B cell (primary cell): Measurements from ENCODE around the gene OLFM2. TPM values are rescaled to one million over a fixed set of nuclear protein-coding genes. Genes with fewer than 3 reads are reported as not detected.

Source experiments
- ATAC-seq: fragments of 200-7000 bp; cut with Tn5 transposase; one replicate; pipeline ENCODE4 v1.10.0; 2021; ENCODE audit warnings: low read depth, mild to moderate bottlenecking, moderate number of reproducible peaks, moderate library complexity
- CTCF ChIA-PET: fragments of 350-600 bp; sonication (Branson Sonifier 250); formaldehyde crosslinking; loops from one replicate; lab custom pipeline; 2021; ENCODE audit warnings: antibody characterized with exemption, inconsistent platforms; lab: Charles Lee
- POLR2A ChIA-PET: fragments of 350-600 bp; sonication (Branson Sonifier 250); formaldehyde crosslinking; loops from one replicate; lab custom pipeline; 2021; ENCODE audit warnings: antibody characterized with exemption; lab: Charles Lee
- DNase-seq: peaks from one replicate; pipeline ENCODE4 v3.0.0; 2013
- H2AFZ ChIP-seq: 2 replicates; pipeline ENCODE4 v1.6.1; 2012; ENCODE audit warnings: mild to moderate bottlenecking, low read depth, low read length; ENCODE audit not compliant: insufficient read depth, poor library complexity, severe bottlenecking
- H3K27ac ChIP-seq, 2 donors: 1 replicate in 1 of 2; 2 replicates in 1 of 2; pipeline ENCODE4 v1.5.1; 2012 to 2013; ENCODE audit warnings: low read length in 2 of 2, mild to moderate bottlenecking in 2 of 2, moderate library complexity in 1 of 2
- H3K27me3 ChIP-seq, 4 experiments: fragments of 200-600 bp in 1 of 4; sonication (generic) in 1 of 4; replicated peaks in 1 of 4; 1 replicate in 2 of 4; 2 replicates in 2 of 4; pipeline versions ENCODE4 v1.6.1 to v1.7.0; 2013 to 2016; ENCODE audit warnings: low read length in 3 of 4, mild to moderate bottlenecking in 2 of 4, mixed read lengths in 1 of 4, moderate library complexity in 1 of 4; ENCODE audit not compliant: insufficient read depth in 4 of 4, control insufficient read depth in 3 of 4; ENCODE audit errors: control extremely low read depth in 1 of 4
- H3K36me3 ChIP-seq, 2 experiments: replicated peaks in 1 of 2; 1 replicate in 1 of 2; 2 replicates in 1 of 2; pipeline versions ENCODE4 v1.6.1 to v1.7.1; 2013; ENCODE audit warnings: low read length in 1 of 2; ENCODE audit not compliant: insufficient read depth in 2 of 2, control insufficient read depth in 1 of 2; ENCODE audit errors: control extremely low read depth in 1 of 2, extremely low read depth in 1 of 2
- H3K4me1 ChIP-seq, 2 donors: fragments of 200-600 bp in 1 of 2; sonication (generic) in 1 of 2; 1 replicate in 1 of 2; 2 replicates in 1 of 2; pipeline versions ENCODE4 v1.5.1 to v1.6.1; 2013 to 2017; ENCODE audit warnings: low read length in 2 of 2; ENCODE audit not compliant: control insufficient read depth in 2 of 2, insufficient read depth in 2 of 2
- H3K4me2 ChIP-seq: replicated peaks from 2 replicates; pipeline ENCODE3; 2012; ENCODE audit warnings: mild to moderate bottlenecking, low read depth, low read length; ENCODE audit not compliant: poor library complexity, severe bottlenecking
- H3K4me3 ChIP-seq, 5 experiments: fragments of 200-600 bp in 1 of 5; sonication (generic) in 1 of 5; 1 replicate in 3 of 5; 2 replicates in 2 of 5; pipeline versions ENCODE4 v1.5.1 to v1.7.0; 2011 to 2016; ENCODE audit warnings: low read length in 4 of 5, mild to moderate bottlenecking in 4 of 5, low read depth in 2 of 5, control low read depth in 1 of 5, moderate library complexity in 1 of 5; ENCODE audit not compliant: insufficient read depth in 1 of 5; ENCODE audit errors: control extremely low read depth in 1 of 5, extremely low read depth in 1 of 5
- H3K79me2 ChIP-seq: fragments of 200-600 bp; sonication (generic); one replicate; pipeline ENCODE4 v1.6.0; 2016; ENCODE audit warnings: low read length; ENCODE audit not compliant: control insufficient read depth, insufficient read depth
- H3K9ac ChIP-seq: fragments of 200-600 bp; sonication (generic); 2 replicates; pipeline ENCODE4 v1.6.1; 2017; ENCODE audit warnings: mild to moderate bottlenecking, low read length, moderate library complexity
- H3K9me3 ChIP-seq, 3 donors: one replicate each; pipeline versions ENCODE4 v1.6.1 to v1.7.1; 2013; ENCODE audit warnings: low read length in 2 of 3; ENCODE audit not compliant: control insufficient read depth in 2 of 3, insufficient read depth in 1 of 3; ENCODE audit errors: control extremely low read depth in 1 of 3
- H4K20me1 ChIP-seq: 2 replicates; pipeline ENCODE4 v1.6.0; 2012; ENCODE audit warnings: mild to moderate bottlenecking, low read length; ENCODE audit not compliant: insufficient read depth, control insufficient read depth, poor library complexity, severe bottlenecking
- H3K27ac Mint-ChIP-seq: one replicate; pipeline ENCODE4 v1.8.0; 2021; ENCODE audit warnings: mixed read lengths
- H3K27me3 Mint-ChIP-seq: one replicate; pipeline ENCODE4 v1.8.0; 2021; ENCODE audit warnings: mixed read lengths
- H3K4me1 Mint-ChIP-seq: one replicate; pipeline ENCODE4 v1.8.0; 2021; ENCODE audit warnings: mixed read lengths
- H3K4me3 Mint-ChIP-seq: one replicate; pipeline ENCODE4 v1.8.0; 2021; ENCODE audit warnings: mixed read lengths
- H3K9me3 Mint-ChIP-seq: one replicate; pipeline ENCODE4 v1.8.0; 2022; ENCODE audit warnings: mixed read lengths; ENCODE audit not compliant: insufficient read depth
- CTCF ChIP-seq: fragments of 200-600 bp; IDR thresholded peaks from one replicate; pipeline ENCODE4 v1.8.0; 2022; ENCODE audit warnings: antibody characterized with exemption, mild to moderate bottlenecking
- EZH2 ChIP-seq: IDR thresholded peaks from 2 replicates; pipeline ENCODE4 v1.6.1; 2012; ENCODE audit warnings: borderline replicate concordance, low read depth, mild to moderate bottlenecking, moderate library complexity, low read length; ENCODE audit not compliant: insufficient read depth, poor library complexity, severe bottlenecking
- WGBS: methylation state at CpG from one replicate; pipeline ENCODE4 v1.1.5; 2013; ENCODE audit warnings: missing lambda C conversion rate; ENCODE audit not compliant: insufficient coverage; 5-methylcytosine and 5-hydroxymethylcytosine counted together
- intact Hi-C: fragments of 100-400 bp; cut with micrococcal nuclease; formaldehyde crosslinking; loops from one replicate; pipeline ENCODE4 v1.10.0; 2022
- polyA plus RNA-seq: library from polyadenylated mRNA; depleted of rRNA; stranded (reverse); fragments of >200 nt; gene quantifications from 2 replicates; pipeline ENCODE4 v1.2.3, GENCODE V29; 2012
- total RNA-seq, 2 donors: library from RNA; stranded (reverse); fragments of 120-200 nt in 1 of 2; gene quantifications; 1 replicate in 1 of 2; 2 replicates in 1 of 2; pipeline versions ENCODE4 v1.2.3 to v1.2.4, GENCODE V29; 2013 to 2022

OLFM2 gene
- total and polyA plus RNA-seq, 2 donors (not counting 1 experiment from before 2014, with no cell fraction given), result 0.15 TPM; not detected in 1

- H3K4me1 Mint-ChIP-seq, result peaks cover 2% of the 10 kb centered on the region
- no peaks in the 10 kb centered on the region for H3K79me2 ChIP-seq
- no peak overlapping the region for H3K4me3 ChIP-seq
- H3K4me1 ChIP-seq, result no peaks in the 10 kb centered on the region
- H2AFZ ChIP-seq, result no peak overlapping the region
- H3K4me2 ChIP-seq, result no peak overlapping the region
- H3K36me3 ChIP-seq, result no peaks in the 10 kb centered on the region
- ChIA-PET POLR2A (no interaction called here), CTCF (interaction anchor here (1.0 to 1.4 kb wide), 2 partner anchors 13 to 82 kb away, joined by 3 to 5 read pairs; no protein-coding TSS in a partner anchor)
- H3K27ac ChIP-seq, result no peak overlapping the region
- ATAC-seq (no peak), DNase-seq (no peak)
- H3K4me3 Mint-ChIP-seq, result no peak overlapping the region
- WGBS, result 67% methylated on average over 17 of the region's 18 CpGs
- H4K20me1 ChIP-seq, result no peaks in the 10 kb centered on the region
- TF ChIP-seq EZH2 (no peak), CTCF (no peak)
- H3K27me3 ChIP-seq, result peaks cover 0 to 6% (median 0%) of the 10 kb centered on the region in 4 experiments
- H3K27ac Mint-ChIP-seq, result no peak overlapping the region
- intact Hi-C loops, result no loop called here
- H3K9me3 ChIP-seq, result peaks cover 2 to 19% (median 9%) of the 10 kb centered on the region in 3 donors
- peaks cover 2% of the 10 kb centered on the region for H3K9me3 Mint-ChIP-seq
- H3K9ac ChIP-seq, result no peak overlapping the region
- peaks cover 34% of the 10 kb centered on the region for H3K27me3 Mint-ChIP-seq
Observed at GRCh38 chr19:9945319-9945966, 9.1 kb upstream of the OLFM2 start.

- CTCF ChIA-PET, result interaction anchor here (1.5 kb wide), 1 partner anchor 307 kb away, joined by 3 read pairs; no protein-coding TSS in a partner anchor
- no peak overlapping the region for H3K4me3 Mint-ChIP-seq
- WGBS, result 95% methylated on average over 3 of the region's 6 CpGs
Observed at GRCh38 chr19:9943744-9944143, 7.4 kb upstream of the OLFM2 start.

More at GRCh38 chr19:9943744-9944143, 7.4 kb upstream of the OLFM2 start:
- Histone ChIP-seq H3K79me2 (no peaks in the 10 kb centered on the region), H3K27ac (no peak overlapping the region), H2AFZ (no peak overlapping the region), H3K27me3 (peaks cover 0 to 16% (median 3%) of the 10 kb centered on the region in 4 experiments), H3K9ac (no peak overlapping the region), H4K20me1 (no peaks in the 10 kb centered on the region), H3K4me2 (no peak overlapping the region), H3K9me3 (peaks cover 2 to 19% (median 9%) of the 10 kb centered on the region in 3 donors), H3K4me3 (no peak overlapping the region), H3K36me3 (no peaks in the 10 kb centered on the region), H3K4me1 (no peaks in the 10 kb centered on the region)
- Mint-ChIP-seq H3K9me3 (peaks cover 2% of the 10 kb centered on the region), H3K27me3 (peaks cover 36% of the 10 kb centered on the region), H3K27ac (no peak overlapping the region), H3K4me1 (peaks cover 2% of the 10 kb centered on the region)
- intact Hi-C loops, result no loop called here
- TF ChIP-seq CTCF (no peak), EZH2 (no peak)
- DNase-seq, result no peak
- POLR2A ChIA-PET, result no interaction called here
- ATAC-seq, result no peak
